HG02798 (cell line): ENCODE results near the gene UNC119B.

Experiments
- ATAC-seq: cut with Tn5 transposase; IDR thresholded peaks from one replicate; pipeline ENCODE4 v1.9.1; 2021; ENCODE audit warnings: mild to moderate bottlenecking; ENCODE audit not compliant: unreplicated experiment, poor library complexity

UNC119B gene

DNA sequence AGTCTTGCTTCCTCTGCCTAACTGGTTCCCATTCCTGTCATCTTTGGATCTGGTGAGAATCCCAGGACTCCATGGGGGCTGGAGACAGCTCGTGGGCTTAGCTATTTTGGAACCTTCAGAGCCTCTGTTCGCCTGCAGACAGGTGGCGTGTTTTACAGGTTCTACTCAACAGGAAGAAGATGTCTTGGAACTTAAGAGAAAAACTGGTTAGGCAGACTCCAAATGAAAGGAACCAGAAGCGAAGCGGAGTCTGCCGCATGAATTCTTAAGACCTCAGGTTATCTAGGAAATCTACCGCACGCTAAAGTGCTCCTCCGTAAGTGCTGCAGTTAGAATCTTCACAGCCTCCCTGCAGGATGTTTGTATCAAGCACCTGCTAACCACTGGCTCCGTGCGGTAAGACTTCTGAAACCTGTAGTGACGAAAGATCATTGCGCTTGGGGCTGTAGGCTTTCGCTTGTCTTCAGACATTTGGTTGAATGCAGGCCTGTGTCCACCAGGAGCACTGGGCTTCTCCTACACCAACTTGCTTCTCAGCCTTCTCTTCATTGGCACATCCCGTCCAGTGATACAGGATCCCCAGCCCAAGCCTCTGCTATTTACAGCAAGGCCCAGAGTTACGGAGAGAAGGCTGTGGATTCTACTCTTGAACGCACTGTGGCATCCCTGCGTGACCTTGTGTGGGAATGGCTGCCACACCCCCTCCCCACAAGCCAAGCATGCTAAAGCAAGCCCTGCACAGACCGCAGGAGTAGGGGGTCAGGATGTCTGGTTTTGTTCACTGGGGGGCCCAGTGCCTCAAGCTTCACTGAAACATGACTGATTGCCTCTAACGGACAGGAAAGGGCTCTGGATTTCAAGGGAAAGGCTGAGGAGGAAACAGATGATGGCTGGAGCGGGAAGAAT is 50.3 kb downstream of the UNC119B start:
- ATAC-seq, result no peak

GRCh38 chr12:120761519-120761934 is 51.3 kb downstream of the UNC119B start:
- no peak for ATAC-seq

DNA sequence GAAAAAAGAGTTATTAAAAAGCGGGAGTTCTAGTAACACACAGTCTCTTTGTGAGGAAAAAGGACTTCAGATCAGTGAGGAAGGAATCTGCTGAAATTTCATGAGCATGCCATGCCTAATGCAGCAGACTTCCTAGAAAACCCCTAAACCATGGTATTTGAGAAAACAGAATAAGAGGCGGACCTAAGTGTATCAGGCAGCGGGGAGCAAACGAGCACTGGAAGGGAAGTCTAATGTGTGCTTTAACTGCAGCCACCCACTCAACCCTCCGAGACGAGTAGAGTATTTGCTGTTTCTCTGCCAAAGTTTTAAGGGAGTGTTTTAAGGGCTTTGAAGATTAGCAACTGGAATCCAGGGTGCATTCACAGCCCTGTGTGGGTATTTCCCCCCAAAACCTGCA is 51.8 kb downstream of the UNC119B start:
- no peak for ATAC-seq

- no peak for ATAC-seq
Measured at GRCh38 chr12:120763250-120763649, 53.0 kb downstream of the UNC119B start.

DNA sequence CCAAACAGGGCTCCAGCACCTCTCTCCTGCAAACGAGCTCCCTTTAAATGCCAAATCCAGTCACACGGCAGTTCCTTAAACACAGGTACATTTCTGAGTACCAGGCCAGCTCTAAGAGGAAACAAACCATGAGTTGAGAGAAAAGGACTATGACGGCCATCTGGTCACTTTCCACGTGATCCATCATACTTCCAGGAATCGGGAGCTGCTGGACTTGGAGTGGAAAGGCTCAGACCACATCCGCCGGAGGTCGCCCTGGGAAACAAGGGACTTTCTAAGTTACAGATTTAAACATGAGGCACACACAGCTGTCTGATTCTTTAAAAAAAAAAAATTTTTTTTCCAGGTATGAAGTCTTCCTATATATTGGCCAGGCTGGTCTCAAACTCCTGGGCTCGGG is 54.6 kb downstream of the UNC119B start:
- ATAC-seq, result no peak

DNA sequence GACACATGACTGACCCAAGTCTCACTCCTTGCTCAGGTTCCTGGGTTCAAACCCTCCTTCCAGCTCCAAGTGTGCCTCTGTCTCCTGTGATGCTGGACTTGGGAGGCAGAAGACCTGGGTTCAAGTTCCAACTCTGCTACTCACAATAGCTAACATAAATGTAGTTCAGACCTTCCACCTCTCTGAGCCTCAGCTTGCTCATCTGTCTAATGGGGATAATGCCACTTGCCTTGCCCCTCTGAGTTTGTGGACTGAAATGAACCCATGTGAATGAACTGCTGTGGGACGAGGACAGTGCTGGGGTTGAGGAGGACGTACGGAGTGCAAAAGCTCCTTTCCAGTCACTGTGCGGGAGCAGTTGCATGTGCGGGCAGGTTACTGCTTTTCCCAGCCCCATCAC is 56.3 kb downstream of the UNC119B start:
- ATAC-seq, result no peak

GRCh38 chr12:120767071-120768024 is 57.1 kb downstream of the UNC119B start:
- no peak for ATAC-seq

DNA sequence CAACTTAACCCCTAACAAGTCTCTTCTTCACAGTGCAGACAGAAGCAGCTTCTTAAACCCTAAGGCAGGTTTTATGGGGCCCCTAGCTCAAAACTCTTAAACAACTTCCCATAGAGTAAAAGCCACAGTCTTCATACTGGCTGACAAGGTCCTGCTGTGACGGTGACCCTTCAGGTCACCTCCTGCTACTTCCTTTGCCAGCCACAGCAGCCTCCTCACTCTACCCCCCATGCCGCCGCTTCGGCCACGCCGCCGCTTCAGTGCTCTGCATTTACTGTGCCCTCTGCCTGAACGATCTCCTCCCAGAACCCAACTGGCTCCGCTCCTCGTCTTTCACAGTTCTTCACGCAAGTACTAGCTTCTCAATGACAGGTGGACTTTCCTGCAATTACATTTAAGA is 60.8 kb downstream of the UNC119B start:
- ATAC-seq, result no peak
